Measurements from ENCODE around the gene GRIPAP1.

Gene GRIPAP1

DNA sequence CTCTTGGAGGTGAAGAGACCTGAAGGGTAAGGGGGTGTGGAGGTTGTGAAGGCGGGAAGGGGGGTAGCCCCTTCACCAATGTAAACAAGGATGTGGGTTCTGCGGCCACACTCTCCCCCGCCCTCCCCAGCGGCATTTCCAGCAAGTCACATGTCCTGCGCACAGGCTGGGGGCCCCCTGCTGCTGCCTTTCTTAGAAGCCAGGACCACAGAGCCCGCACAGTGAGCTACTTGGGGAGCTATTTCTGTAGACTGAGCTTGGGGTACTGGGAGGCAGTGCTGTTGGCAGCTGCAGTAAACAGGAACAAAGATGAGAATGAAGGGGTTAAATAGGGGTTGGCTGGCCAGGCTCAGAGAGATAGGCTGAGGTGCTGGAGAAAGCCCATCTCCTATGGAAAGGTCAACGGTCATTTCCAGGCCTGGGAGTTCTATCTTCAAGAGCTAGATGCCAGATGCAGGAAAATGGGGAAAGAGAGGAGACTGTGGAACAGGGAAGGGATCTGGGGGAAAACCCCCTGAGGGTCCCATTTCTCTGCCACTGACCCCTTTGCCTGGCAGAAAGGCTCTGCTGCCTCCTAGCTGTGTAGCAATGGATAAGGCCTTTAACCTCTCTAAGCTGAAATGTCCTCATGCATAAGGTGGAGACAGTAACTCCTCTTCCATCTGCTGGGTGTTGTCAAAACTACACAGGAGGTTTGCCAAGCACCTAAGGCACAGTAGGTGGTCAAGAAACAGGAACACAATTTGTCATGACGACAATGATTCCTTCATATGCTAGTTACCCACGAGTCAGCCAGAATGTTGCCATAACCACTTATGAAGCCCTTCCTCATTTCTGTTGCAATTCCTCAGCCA is 64.8 kb downstream of the GRIPAP1 start:
- no peak overlapping the region for H3K4me3 ChIP-seq (ENCODE audit: low read depth, low read length)
- TF ChIP-seq, protein P1, sequence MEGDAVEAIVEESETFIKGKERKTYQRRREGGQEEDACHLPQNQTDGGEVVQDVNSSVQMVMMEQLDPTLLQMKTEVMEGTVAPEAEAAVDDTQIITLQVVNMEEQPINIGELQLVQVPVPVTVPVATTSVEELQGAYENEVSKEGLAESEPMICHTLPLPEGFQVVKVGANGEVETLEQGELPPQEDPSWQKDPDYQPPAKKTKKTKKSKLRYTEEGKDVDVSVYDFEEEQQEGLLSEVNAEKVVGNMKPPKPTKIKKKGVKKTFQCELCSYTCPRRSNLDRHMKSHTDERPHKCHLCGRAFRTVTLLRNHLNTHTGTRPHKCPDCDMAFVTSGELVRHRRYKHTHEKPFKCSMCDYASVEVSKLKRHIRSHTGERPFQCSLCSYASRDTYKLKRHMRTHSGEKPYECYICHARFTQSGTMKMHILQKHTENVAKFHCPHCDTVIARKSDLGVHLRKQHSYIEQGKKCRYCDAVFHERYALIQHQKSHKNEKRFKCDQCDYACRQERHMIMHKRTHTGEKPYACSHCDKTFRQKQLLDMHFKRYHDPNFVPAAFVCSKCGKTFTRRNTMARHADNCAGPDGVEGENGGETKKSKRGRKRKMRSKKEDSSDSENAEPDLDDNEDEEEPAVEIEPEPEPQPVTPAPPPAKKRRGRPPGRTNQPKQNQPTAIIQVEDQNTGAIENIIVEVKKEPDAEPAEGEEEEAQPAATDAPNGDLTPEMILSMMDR (IDR thresholded peaks at IDR 0.05; ENCODE audit: insufficient read depth, low read length, missing control alignments), result no peak
- CTCF ChIA-PET, result interaction anchor here (0.8 kb wide), 1 partner anchor 289 kb away, joined by 4 read pairs; no protein-coding TSS in a partner anchor
- DNase-seq (ENCODE audit: low read depth, low spot score), result no peak
- POLR2A ChIA-PET, result no interaction called here

DNA sequence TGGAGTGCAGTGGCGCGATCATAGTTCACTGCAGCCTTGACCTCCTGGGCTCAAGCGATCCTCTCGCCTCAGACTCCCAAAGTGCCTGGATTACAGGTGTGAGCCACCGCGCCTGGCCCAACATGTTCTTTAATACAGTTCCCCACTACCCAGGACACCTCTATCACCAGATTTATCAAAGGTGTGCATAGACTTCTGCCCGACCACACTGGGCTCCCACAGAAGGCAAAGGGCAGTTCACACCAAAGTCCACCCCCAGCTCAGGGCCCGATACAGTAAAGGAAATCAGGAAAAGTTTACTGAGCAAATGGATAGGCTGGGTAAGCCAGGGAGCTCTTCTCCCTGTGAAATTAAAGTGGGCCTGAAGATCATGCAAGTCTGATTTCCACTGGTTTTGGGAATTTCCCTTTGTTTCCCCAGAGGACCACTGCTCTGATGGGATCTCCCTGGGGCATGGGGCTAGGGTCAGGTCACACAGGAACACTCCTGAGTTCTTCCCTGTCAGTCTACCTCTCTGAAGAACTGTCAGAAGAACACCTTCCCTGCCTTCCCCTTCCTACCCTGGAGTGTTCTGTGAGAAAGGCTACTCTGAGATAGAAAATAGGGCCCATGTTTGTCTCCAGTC is 65.5 kb downstream of the GRIPAP1 start:
- ChIA-PET POLR2A (no interaction called here), CTCF (interaction anchor here (0.8 kb wide), 1 partner anchor 288 kb away, joined by 4 read pairs; no protein-coding TSS in a partner anchor)
- no peak for DNase-seq (ENCODE audit: low read depth, low spot score)
- TF ChIP-seq, protein P1 (IDR thresholded peaks at IDR 0.05; ENCODE audit: insufficient read depth, low read length, missing control alignments), result no peak
- no peak overlapping the region for H3K4me3 ChIP-seq (ENCODE audit: low read depth, low read length)

DNA sequence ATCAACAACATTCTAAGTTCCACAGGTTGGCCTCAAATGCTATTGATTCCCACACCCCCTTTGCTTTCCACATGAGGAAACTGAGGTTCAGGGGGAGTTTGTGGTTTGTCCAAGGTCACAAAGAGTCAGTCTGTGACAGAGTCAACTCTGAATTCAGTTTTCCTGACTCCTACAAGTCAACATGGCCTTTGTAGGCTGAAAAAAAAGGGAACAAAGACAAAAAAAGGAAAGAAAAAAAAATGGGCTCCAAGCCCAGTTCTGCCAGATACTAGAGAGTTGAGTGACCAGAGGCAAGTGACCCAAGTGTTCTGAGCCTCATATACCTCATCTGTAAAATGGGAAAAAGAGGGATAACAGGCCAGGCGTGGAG is 66.8 kb downstream of the GRIPAP1 start:
- TF ChIP-seq, protein P1 (IDR thresholded peaks at IDR 0.05; ENCODE audit: insufficient read depth, low read length, missing control alignments), result no peak
- CTCF ChIA-PET, result no interaction called here
- POLR2A ChIA-PET, result no interaction called here
- H3K4me3 ChIP-seq (ENCODE audit: low read depth, low read length), result no peak overlapping the region
- DNase-seq (ENCODE audit: low read depth, low spot score), result no peak

DNA sequence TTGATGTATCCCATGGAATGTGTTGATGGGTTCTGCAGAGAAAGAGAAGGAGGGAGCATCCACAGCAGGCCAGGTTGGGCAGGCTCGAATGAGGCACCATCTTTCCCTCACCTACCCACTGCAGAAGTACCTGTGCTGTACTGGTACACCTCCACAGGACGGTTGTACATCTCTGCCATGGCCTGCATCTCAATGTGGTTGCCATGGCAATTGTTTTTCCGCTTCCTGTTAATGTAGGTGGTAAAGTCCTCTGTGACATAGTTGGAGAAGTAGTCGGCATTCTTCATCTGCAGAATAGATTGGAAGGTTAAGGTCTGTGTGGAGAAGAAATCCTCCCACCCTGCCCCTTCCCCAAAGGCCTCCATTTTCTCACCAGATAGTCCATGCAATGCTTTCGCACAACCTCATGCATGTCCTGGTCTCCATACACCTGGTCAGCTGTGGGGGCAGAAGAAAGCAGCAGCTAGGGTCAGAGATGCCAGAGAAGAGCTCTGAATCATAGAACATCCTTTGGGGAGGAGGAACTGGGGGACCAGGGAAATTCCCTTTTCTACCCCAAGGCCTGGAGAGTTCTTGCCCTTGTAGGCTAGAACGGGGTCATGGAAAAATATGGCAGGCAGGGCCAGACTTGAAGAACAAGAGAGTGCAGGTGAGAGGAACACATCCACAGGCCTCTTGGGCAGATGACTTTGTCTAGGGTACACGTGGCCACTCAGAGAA is 67.3 kb downstream of the GRIPAP1 start:
- no peak overlapping the region for H3K4me3 ChIP-seq (ENCODE audit: low read depth, low read length)
- CTCF ChIA-PET, result no interaction called here
- TF ChIP-seq, protein P1 (IDR thresholded peaks at IDR 0.05; ENCODE audit: insufficient read depth, low read length, missing control alignments), result no peak
- DNase-seq (ENCODE audit: low read depth, low spot score), result no peak
- POLR2A ChIA-PET, result no interaction called here

DNA sequence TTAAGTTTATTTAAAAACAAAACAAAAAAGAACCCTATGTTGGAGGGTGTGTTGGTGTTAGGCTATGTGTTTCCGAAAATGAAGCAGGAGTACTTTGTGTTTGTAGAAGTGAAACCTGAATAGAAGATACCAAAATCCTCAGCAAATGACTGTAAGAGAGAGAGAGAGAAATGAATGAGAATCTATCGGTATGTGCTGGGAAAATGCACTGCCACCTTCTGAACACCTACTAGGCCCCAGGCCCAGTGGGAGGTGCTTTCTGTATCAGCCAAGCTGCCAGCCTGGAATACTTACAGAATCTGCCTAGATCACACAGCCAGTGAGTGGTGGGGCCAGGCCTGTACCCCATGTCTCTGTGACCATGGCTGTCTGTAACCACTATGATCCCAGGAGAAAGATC is 68.3 kb downstream of the GRIPAP1 start:
- TF ChIP-seq, protein P1 (IDR thresholded peaks at IDR 0.05; ENCODE audit: insufficient read depth, low read length, missing control alignments), result no peak
- ChIA-PET CTCF (no interaction called here), POLR2A (no interaction called here)
- DNase-seq (ENCODE audit: low read depth, low spot score), result no peak
- no peak overlapping the region for H3K4me3 ChIP-seq (ENCODE audit: low read depth, low read length)

Data from AG04449 (cell line).